CD4-positive, alpha-beta T cell treated with Interleukin-4 for 1 hour (primary cell): ENCODE results near the gene DDX23.
"Not testable (repeated sequence)": the region's sequence is repeated elsewhere in the genome, so short reads cannot be mapped to it uniquely, and the experiment has no call there.

Experiments used
- DNase-seq, 2 donors: peaks; one replicate each; pipeline ENCODE4 v3.0.0-alpha.2; 2020 to 2022

DDX23 gene

GRCh38 chr12:48851883-48852733 lies at the start of gene DDX23:
Gene DDX23 (minus strand): TSS chr12:48852163. CDS start chr12:48845782, 6,381 bp downstream.
- DNase-seq: peak; percentile 96

DNA sequence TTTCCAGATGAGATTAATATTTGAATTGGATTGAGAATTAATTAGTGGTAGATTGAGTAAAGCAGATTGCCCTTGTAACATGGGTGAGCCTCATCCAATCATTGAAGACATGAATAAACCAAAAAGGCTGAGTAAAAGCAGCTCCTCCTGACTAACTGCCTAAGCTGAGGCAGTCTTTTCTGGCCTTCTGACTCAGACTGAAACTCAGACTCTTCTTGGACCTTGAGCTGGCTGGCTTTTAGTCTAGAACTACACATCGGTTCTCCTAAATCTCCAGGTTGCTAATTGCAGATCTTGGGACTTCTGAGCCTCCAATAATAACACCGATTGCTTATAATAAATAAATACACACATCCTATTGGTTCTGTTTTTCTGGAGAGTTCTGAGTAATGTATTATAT lies 49.3 kb upstream of the DDX23 start:
- DNase-seq: no peak

DNA sequence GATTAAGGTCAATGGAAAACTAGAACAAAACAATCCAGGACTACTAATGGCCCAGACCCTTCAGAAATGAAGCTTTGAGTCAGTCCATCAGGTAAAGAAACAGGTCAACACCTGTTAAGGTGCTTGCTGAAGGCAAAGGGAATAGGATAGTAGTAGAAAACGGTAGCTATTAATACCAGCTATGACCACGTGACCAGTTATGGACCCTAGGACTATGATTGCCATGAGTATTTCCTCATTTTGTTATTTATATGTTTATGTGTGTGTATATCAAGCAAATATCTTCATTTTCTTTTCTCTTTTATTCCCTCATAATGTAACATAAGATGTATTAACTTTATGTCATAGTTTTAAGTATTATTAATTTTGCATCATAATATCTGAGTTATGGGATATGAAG lies 47.7 kb upstream of the DDX23 start:
- DNase-seq: no peak

- DNase-seq: no peak
These were observed 42.3 kb upstream of the DDX23 start for GRCh38 chr12:48894271-48894670.

- DNase-seq: peak; percentile 73 to 76
These were observed 38.9 kb upstream of the DDX23 start for GRCh38 chr12:48890657-48891418.

- DNase-seq: no peak
These were observed 37.7 kb upstream of the DDX23 start for GRCh38 chr12:48889679-48890078.

DNA sequence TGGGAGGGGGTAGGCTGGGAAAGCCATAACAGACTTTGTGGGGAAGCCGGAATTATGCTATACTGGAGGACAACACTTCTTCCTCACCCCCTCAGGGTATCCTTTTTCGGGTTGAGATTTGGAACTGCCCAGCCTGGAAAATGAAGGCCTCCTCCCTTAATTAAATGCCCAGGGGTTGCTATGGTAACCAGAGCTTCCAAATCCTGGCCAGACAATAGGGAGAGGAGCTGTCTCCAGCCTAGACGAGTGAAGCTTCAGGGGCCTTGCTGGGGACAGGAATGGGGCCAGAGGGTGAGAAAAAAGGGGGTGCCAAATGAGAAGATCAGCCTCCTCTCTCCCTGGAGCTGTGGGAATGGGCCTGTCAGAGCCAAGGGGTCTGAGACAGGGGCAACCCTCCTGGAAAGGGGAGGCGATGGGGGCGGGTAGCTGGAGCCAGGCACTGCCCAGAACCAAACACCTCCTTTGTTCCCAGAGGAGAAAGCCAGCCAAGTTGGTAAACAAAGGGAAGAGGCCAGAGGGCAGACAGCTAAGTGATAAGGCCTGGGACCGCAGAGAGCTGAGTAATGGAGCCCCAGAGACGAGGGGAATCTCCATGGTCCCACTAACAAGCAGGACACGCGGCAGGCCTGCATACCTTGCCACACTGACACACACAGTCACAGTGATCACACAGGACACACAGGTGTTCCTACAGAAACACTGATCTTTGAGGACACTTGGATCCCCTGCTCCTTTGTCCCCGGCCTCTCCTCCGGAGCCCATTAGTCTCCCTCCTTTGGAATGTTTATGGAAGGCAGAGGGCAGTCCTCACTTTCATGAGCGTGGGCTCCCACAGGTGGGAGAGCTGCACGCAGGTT lies 31.6 kb upstream of the DDX23 start:
- no peak for DNase-seq

DNA sequence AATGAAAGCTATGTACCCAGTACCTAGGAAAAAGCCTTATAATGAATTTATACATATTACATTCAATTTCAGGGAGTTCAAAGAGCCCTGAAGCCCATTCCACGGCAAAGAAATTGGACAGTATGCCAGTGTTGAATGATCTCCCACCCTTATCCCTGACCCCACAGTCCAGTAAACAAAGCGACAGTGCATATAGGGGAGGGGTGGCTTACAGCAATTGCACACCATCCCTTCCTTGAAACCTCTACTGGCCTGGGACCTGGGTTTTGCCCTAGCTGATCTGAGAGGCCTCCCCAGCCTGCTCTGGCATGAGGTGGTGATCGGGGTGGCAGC lies 31.0 kb upstream of the DDX23 start:
- no peak for DNase-seq

DNA sequence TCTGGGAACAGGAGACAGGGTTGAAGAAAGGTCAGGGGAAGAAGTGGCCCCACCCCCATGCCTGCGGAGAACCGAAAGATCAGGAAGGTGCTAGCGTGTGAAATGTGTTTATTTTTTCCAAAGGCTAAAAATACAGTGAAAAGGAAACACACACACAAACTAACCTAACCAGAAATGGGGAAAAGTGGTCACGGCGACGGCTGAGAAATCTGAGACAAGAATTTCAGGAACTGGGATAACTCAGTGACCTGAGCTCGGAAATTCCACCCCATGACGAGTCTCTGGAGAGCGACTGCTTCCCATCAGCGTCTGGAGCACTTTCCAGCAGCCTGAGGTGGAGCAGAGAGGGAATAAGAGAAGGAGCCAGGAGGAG lies 30.3 kb upstream of the DDX23 start:
- no peak for DNase-seq

GRCh38 chr12:48881686-48882314 lies 29.8 kb upstream of the DDX23 start:
- DNase-seq: no peak

GRCh38 chr12:48880647-48881046 lies 28.7 kb upstream of the DDX23 start:
- no peak for DNase-seq

DNA sequence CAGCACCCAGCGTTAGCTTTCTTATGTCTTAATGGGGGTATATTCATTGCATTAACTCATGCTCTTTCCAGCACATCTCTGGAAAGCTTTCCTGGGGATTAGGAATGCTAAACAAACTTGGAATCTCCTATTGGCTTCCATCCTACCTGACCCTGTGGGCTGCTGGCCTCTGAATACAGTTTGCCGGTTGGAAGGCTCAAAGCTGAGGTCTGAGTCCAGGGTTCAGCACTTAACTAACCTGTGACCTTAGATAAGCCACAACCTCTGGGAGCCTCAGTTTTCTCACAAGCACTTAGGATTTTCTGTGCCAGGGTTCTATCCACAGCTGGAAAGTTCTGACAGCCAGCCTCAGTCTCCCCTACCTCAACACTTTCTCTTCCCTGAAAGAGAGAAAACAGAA lies 26.6 kb upstream of the DDX23 start:
- no peak for DNase-seq

DNA sequence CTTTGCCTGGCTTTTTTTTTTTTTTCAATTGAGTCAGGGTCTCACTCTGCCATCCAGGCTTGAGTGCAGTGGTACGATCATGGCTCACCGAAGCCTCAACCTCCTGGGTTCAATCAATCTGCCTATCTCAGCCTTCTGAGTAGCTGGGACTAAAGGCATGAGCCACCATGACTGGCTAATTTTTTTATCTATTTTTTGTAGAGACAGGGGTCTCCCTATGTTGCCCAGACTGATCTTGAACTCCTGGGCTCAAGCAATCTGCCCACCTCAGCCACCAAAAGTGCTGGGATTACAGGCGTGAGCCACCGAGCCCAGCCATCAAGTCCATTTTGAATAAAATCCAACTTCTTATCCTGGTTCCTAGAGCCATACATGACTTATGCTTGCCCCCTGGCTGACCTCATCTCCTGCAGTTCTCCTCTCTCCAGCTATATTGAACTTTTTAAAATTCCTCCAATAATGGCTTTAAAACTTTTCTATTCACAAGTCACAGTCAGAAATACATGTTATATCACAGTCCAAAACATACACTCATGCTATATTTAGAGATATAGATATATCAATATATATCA lies 24.1 kb upstream of the DDX23 start:
- no peak for DNase-seq

GRCh38 chr12:48873534-48873933 lies 21.6 kb upstream of the DDX23 start:
- DNase-seq: not testable (repeated sequence)

- DNase-seq: no peak
These were observed 21.1 kb upstream of the DDX23 start for GRCh38 chr12:48873096-48873495.

GRCh38 chr12:48869191-48869590 lies 17.2 kb upstream of the DDX23 start:
- no peak for DNase-seq

- no peak for DNase-seq
These were observed 16.5 kb upstream of the DDX23 start for GRCh38 chr12:48868451-48868850.

DNA sequence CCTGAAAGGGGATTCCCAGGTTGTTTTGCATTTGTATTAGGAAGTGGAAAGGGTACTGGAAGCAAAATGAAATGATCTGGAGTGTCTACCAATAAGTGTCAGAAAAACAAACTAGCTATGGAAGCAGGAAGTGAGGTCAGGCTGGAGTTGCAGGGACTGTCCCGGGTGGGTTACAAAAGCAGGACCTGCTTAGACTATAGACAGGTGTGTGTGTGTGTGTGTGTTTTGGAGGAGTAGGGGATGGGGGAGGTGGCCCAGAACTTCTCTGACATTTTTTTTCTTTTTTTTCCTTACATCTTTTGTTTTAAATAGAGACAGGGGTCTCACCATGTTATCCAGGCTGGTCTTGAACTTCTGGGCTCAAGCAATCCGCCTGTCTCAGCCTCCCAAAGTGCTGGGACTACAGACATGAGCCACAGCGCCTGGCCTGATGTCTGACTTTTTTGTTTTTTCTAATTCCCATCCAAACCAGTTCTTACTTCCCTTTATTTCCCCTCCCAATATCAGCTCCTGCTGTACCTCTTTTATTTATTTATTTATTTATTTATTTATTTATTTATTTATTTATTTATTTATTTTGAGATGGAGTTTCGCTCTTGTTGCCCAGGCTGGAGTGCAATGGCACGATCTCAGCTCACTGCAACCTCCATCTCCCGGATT lies 14.2 kb upstream of the DDX23 start:
- DNase-seq: no peak

GRCh38 chr12:48865281-48866051 lies 13.5 kb upstream of the DDX23 start, which contains the start of gene RND1:
Gene RND1 (minus strand): TSS chr12:48865870. CDS start chr12:48865767, 103 bp downstream.
- peak; percentile 90 to 92 for DNase-seq

DNA sequence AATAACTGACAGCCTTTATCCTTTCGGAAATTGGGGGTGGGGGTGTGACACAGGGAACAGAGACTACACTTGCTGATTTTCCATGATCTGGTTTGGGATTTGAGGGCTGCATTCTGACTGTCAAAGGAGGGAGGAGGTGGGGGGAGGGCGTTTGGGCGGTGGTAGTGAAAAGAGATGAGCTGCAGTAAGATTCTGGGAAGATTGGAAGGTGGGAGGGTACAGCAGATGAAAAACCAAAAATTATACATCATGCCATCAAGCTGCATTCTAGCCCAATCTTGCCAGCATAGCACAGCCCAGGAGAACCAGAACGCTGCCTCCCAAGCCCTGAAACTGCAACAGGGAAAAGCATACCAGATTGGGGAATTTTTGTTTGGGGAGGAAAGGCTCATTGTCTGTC lies 11.3 kb upstream of the DDX23 start:
- DNase-seq: no peak

GRCh38 chr12:48862760-48863159 lies 10.8 kb upstream of the DDX23 start:
- DNase-seq: no peak
